Measurements from ENCODE around the gene MTA3. TPM values are rescaled to one million over a fixed set of nuclear protein-coding genes. Genes with fewer than 3 reads are reported as not detected.

The MTA3 gene
- total RNA-seq, 4 donors from 2014 or later: 25.6 to 89.1 (median 64.0) TPM

- no peak overlapping the region for H3K4me3 ChIP-seq
- intact Hi-C loops (cut with DNase I; ENCODE audit: low total_unique reads): no loop called here
- TF ChIP-seq CTCF (IDR thresholded peaks at IDR 0.05) (no peak), POLR2A (IDR thresholded peaks at IDR 0.05) (no peak)
These were observed 20.8 kb upstream of the MTA3 start for GRCh38 chr2:42547446-42548295.

GRCh38 chr2:42550870-42551269 is 17.6 kb upstream of the MTA3 start:
- Histone ChIP-seq H3K36me3 (no peaks in the 10 kb centered on the region), H3K4me3 (no peak overlapping the region), H3K27me3 (no peaks in the 10 kb centered on the region), H3K27ac (no peak overlapping the region), H3K4me1 (no peaks in the 10 kb centered on the region), H3K9me3 (no peaks in the 10 kb centered on the region)
- no peak for TF ChIP-seq CTCF (IDR thresholded peaks at IDR 0.05)
- no peak for TF ChIP-seq POLR2A (IDR thresholded peaks at IDR 0.05)
- intact Hi-C loops (cut with DNase I; ENCODE audit: low total_unique reads): no loop called here
- DNase-seq: no peak

More at GRCh38 chr2:42547446-42548295, 20.8 kb upstream of the MTA3 start:
- no peak overlapping the region for H3K27ac ChIP-seq
- no peaks in the 10 kb centered on the region for H3K9me3 ChIP-seq
- no peak for DNase-seq
- no peaks in the 10 kb centered on the region for H3K4me1 ChIP-seq
- H3K36me3 ChIP-seq: no peaks in the 10 kb centered on the region
- H3K27me3 ChIP-seq: no peaks in the 10 kb centered on the region

- no peak overlapping the region for H3K27ac ChIP-seq
- no peak for DNase-seq
These were observed 14.0 kb upstream of the MTA3 start for GRCh38 chr2:42554392-42554791.

GRCh38 chr2:42556315-42556890 is 12.0 kb upstream of the MTA3 start:
- TF ChIP-seq CTCF (IDR thresholded peaks at IDR 0.05): no peak
- no peak for TF ChIP-seq POLR2A (IDR thresholded peaks at IDR 0.05)

More at GRCh38 chr2:42554392-42554791, 14.0 kb upstream of the MTA3 start:
- no peak for TF ChIP-seq CTCF (IDR thresholded peaks at IDR 0.05)
- no peak for TF ChIP-seq POLR2A (IDR thresholded peaks at IDR 0.05)
- intact Hi-C loops (cut with DNase I; ENCODE audit: low total_unique reads): no loop called here
- Histone ChIP-seq H3K9me3 (no peaks in the 10 kb centered on the region), H3K27me3 (no peaks in the 10 kb centered on the region), H3K36me3 (no peaks in the 10 kb centered on the region), H3K4me1 (no peaks in the 10 kb centered on the region), H3K4me3 (no peak overlapping the region)

GRCh38 chr2:42557306-42557705 is 11.1 kb upstream of the MTA3 start:
- DNase-seq: no peak
- intact Hi-C loops (cut with DNase I; ENCODE audit: low total_unique reads): no loop called here
- H3K4me1 ChIP-seq: no peaks in the 10 kb centered on the region
- H3K36me3 ChIP-seq: no peaks in the 10 kb centered on the region
- TF ChIP-seq CTCF (IDR thresholded peaks at IDR 0.05): no peak
- TF ChIP-seq POLR2A (IDR thresholded peaks at IDR 0.05): no peak
- H3K27me3 ChIP-seq: no peaks in the 10 kb centered on the region
- no peaks in the 10 kb centered on the region for H3K9me3 ChIP-seq
- H3K27ac ChIP-seq: no peak overlapping the region
- no peak overlapping the region for H3K4me3 ChIP-seq

More at GRCh38 chr2:42556315-42556890, 12.0 kb upstream of the MTA3 start:
- Histone ChIP-seq H3K4me3 (no peak overlapping the region), H3K36me3 (no peaks in the 10 kb centered on the region), H3K27ac (no peak overlapping the region), H3K9me3 (no peaks in the 10 kb centered on the region), H3K27me3 (no peaks in the 10 kb centered on the region), H3K4me1 (no peaks in the 10 kb centered on the region)
- intact Hi-C loops (cut with DNase I; ENCODE audit: low total_unique reads): no loop called here
- no peak for DNase-seq
